Left lung (tissue), 10 donors: ENCODE results near the gene MOK. TPM values are rescaled to one million over a fixed set of nuclear protein-coding genes. Genes with fewer than 3 reads are reported as not detected.

Experiments used
- ATAC-seq: fragments of 200-7000 bp; cut with Tn5 transposase; one replicate; pipeline ENCODE4 v1.9.1; 2020; ENCODE audit warnings: moderate library complexity
- DNase-seq, 4 donors: peaks; one replicate each; pipeline ENCODE4 v3.0.0-alpha.2; 2013 to 2020
- H3K27ac ChIP-seq, 2 donors: fragments of 200-600 bp; sonication (generic) in 1 of 2; one replicate each; pipeline versions ENCODE4 v1.5.0 to v1.8.0; 2020 to 2021
- H3K27me3 ChIP-seq, 2 donors: fragments of 200-600 bp; sonication (generic) in 1 of 2; one replicate each; pipeline versions ENCODE4 v1.5.0 to v1.8.0; 2020 to 2021
- H3K36me3 ChIP-seq, 2 donors: fragments of 200-600 bp; sonication (generic) in 1 of 2; one replicate each; pipeline versions ENCODE4 v1.5.0 to v1.8.0; 2020 to 2021
- H3K4me1 ChIP-seq, 2 donors: fragments of 200-600 bp; one replicate each; pipeline ENCODE4 v1.8.0; 2021
- H3K4me3 ChIP-seq, 2 donors: fragments of 200-600 bp; sonication (generic) in 1 of 2; one replicate each; pipeline versions ENCODE4 v1.5.0 to v1.8.0; 2020 to 2021; ENCODE audit warnings: mild to moderate bottlenecking in 1 of 2
- H3K9me3 ChIP-seq, 2 donors: fragments of 200-600 bp; sonication (generic) in 1 of 2; one replicate each; pipeline versions ENCODE4 v1.5.0 to v1.8.0; 2020 to 2021
- intact Hi-C, 2 donors: fragments of 100-400 bp; cut with DNase I; formaldehyde crosslinking; loops; one replicate each; pipeline versions ENCODE4 v1.11.2 to v1.14.2; 2022
- polyA plus RNA-seq, 6 donors: library from polyadenylated mRNA; unstranded; fragments of 120-200 nt; gene quantifications; one replicate each; pipeline ENCODE4 v1.2.1, GENCODE V29; 2013; ENCODE audit not compliant: insufficient read length in 6 of 6
- total RNA-seq, 2 donors: library from RNA; stranded (reverse); fragmentation: NEBNext Ultra II Directional; extraction: Animal tissue kit (Norgen Biotek cat#: 25700); gene quantifications; one replicate each; pipeline ENCODE4 v1.2.1, GENCODE V29; 2021
- TF ChIP-seq, protein P1 (sequence below), 2 donors: fragments of 200-600 bp; sonication (generic) in 1 of 2; IDR thresholded peaks; one replicate each; pipeline versions ENCODE4 v1.5.0 to v1.8.0; 2021; ENCODE audit warnings: antibody characterized with exemption in 2 of 2
- donor health status: DM: no; HTN: yes; CAD: no.
- donor health status: DM: no; HTN: no; CAD: no.

Gene MOK
- total and polyA plus RNA-seq, 8 donors: 8.7 to 39.0 (median 27.3) TPM

DNA sequence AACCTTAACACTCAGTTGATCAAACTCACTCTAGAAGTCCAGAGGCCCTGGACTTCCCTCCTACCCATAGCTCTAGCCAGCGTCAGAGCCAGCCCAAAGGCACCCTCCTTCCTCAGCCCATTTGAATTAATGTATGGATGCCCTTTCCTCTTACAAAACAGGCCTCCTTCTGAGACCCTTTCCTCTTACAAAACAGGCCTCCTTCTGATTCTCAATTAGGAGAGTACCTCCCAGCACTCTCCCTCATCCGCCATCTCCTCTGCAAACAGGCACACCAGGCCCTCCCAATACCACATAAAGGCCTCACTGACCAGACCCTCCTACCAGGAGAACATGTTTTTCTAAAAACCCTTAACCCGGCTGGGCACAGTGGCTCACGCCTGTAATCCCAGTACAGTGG lies 65.7 kb downstream of the MOK start:
- DNase-seq: no peak
- no peaks in the 10 kb centered on the region for H3K4me1 ChIP-seq
- no peaks in the 10 kb centered on the region for H3K27me3 ChIP-seq
- no peaks in the 10 kb centered on the region for H3K9me3 ChIP-seq
- intact Hi-C loops: no loop called here
- H3K36me3 ChIP-seq: no peaks in the 10 kb centered on the region
- no peak overlapping the region for H3K4me3 ChIP-seq
- ATAC-seq: no peak
- TF ChIP-seq, protein P1, sequence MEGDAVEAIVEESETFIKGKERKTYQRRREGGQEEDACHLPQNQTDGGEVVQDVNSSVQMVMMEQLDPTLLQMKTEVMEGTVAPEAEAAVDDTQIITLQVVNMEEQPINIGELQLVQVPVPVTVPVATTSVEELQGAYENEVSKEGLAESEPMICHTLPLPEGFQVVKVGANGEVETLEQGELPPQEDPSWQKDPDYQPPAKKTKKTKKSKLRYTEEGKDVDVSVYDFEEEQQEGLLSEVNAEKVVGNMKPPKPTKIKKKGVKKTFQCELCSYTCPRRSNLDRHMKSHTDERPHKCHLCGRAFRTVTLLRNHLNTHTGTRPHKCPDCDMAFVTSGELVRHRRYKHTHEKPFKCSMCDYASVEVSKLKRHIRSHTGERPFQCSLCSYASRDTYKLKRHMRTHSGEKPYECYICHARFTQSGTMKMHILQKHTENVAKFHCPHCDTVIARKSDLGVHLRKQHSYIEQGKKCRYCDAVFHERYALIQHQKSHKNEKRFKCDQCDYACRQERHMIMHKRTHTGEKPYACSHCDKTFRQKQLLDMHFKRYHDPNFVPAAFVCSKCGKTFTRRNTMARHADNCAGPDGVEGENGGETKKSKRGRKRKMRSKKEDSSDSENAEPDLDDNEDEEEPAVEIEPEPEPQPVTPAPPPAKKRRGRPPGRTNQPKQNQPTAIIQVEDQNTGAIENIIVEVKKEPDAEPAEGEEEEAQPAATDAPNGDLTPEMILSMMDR (IDR thresholded peaks at IDR 0.05): no peak
- H3K27ac ChIP-seq: no peak overlapping the region

DNA sequence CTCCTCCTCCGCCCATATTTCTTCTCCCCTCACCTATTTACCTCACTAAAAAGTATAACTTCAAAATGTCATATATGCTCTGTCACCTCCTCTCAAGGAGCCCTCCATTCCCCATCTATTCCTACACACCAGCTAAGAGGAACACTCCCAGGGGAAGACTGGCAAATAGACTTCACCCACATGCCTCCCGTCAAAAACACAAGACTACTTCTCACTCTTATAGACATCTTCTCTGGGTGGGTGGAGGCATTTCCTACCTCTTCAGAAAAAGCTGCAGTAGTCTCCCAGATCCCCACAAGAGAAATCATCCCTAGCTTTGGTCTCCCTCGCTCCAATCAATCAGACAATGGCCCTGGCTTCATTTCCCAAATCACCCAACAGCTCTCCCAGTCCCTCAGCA lies 66.2 kb downstream of the MOK start:
- ATAC-seq (no peak), DNase-seq (no peak)
- intact Hi-C loops: no loop called here
- Histone ChIP-seq H3K4me3 (no peak overlapping the region), H3K36me3 (no peaks in the 10 kb centered on the region), H3K4me1 (no peaks in the 10 kb centered on the region), H3K27me3 (no peaks in the 10 kb centered on the region), H3K9me3 (no peaks in the 10 kb centered on the region), H3K27ac (no peak overlapping the region)
- TF ChIP-seq, protein P1 (IDR thresholded peaks at IDR 0.05): no peak

DNA sequence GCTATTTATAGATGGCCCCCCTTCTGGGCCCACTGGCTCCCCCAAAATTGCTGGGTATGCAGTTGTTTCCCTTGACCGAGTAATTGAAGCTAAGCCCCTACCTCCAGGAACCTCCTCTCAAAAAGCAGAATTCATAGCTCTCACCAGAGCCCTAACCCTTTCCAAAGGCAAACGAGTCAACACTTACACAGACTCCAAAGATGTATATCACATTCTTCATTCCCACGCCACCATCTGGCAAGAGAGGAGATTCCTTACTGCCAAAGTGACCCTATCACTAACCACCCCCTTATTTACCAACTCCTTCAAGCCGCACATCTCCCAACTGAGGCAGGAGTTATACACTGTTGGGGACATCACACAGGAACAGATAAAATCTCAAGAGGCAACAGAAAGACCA lies 66.8 kb downstream of the MOK start:
- Histone ChIP-seq H3K4me1 (no peaks in the 10 kb centered on the region), H3K27ac (no peak overlapping the region), H3K9me3 (no peaks in the 10 kb centered on the region), H3K36me3 (no peaks in the 10 kb centered on the region), H3K27me3 (no peaks in the 10 kb centered on the region), H3K4me3 (no peak overlapping the region)
- TF ChIP-seq, protein P1 (IDR thresholded peaks at IDR 0.05): no peak
- DNase-seq (no peak), ATAC-seq (no peak)
- intact Hi-C loops: no loop called here

GRCh38 chr14:102236026-102236425 lies 68.9 kb downstream of the MOK start:
- H3K27me3 ChIP-seq: no peaks in the 10 kb centered on the region
- H3K4me3 ChIP-seq: no peak overlapping the region
- peaks cover 0 to 9% of the 10 kb centered on the region in 2 donors for H3K36me3 ChIP-seq
- TF ChIP-seq, protein P1 (IDR thresholded peaks at IDR 0.05): no peak
- no peak for DNase-seq
- H3K9me3 ChIP-seq: no peaks in the 10 kb centered on the region
- H3K4me1 ChIP-seq: no peaks in the 10 kb centered on the region
- no peak overlapping the region for H3K27ac ChIP-seq
- no peak for ATAC-seq
- intact Hi-C loops: no loop called here

DNA sequence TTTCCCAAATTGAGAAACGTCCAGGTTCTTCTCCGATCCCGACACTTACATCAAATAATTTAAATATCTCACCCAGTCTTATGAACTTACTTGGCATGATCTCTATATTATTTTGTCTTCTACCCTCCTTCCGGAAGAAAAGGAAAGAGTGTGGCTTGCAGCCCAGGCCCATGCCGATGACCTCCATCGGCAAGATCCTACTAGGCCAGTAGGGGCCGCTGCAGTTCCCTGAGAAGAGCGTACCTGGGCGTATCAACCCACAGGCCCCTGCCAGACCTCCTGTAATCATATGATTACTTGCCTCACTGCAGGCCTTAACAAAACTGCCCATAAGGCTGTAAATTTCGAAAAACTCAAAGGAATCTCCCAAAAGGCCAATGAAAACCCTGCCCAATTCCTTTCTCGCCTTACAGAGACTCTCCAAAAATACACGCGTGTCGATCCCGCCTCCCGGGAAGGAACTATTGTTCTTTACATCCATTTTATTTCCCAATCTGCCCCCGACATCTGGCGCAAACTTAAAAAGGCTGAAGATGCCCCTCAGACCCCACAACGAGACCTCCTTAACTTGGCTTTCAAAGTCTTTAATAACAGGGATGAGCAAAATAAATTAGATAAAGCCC lies 69.6 kb downstream of the MOK start:
- H3K27me3 ChIP-seq: no peaks in the 10 kb centered on the region
- no peaks in the 10 kb centered on the region for H3K4me1 ChIP-seq
- TF ChIP-seq, protein P1 (IDR thresholded peaks at IDR 0.05): peak; percentile 70 to 83
- DNase-seq (peak; percentile 45 to 86 (median 77)), ATAC-seq (peak; percentile 98)
- intact Hi-C loops: no loop called here
- H3K27ac ChIP-seq: no peak overlapping the region
- H3K36me3 ChIP-seq: peaks cover 0 to 9% of the 10 kb centered on the region in 2 donors
- H3K9me3 ChIP-seq: no peaks in the 10 kb centered on the region
- H3K4me3 ChIP-seq: peak overlapping the region in 1 of 2 donors; percentile 16
